K562 (cell line): ENCODE data around the gene SORCS2. TPM values are rescaled to one million over a fixed set of nuclear protein-coding genes. Genes with fewer than 3 reads are reported as not detected.

ENCODE experiments used
- TAF15 ChIP-seq: fragments of 200-400 bp; formaldehyde crosslinking; IDR thresholded peaks from 2 replicates; pipeline ENCODE4 v1.6.1; 2017; ENCODE audit warnings: mild to moderate bottlenecking, low read depth, low read length, moderate library complexity
- ZBTB34 ChIP-seq: fragments of 250-450 bp; sonication (Bioruptor Pico); IDR thresholded peaks from 2 replicates; pipeline ENCODE4 v1.8.0; 2021; ENCODE audit warnings: mild to moderate bottlenecking, moderate library complexity
- ZNF23 ChIP-seq: fragments of 250-450 bp; sonication (Bioruptor Pico); IDR thresholded peaks from 2 replicates; pipeline ENCODE4 v1.4.0; 2020; ENCODE audit warnings: mild to moderate bottlenecking
- ZNF384 ChIP-seq: IDR thresholded peaks from 2 replicates; pipeline ENCODE4 v1.6.1; 2012; ENCODE audit warnings: low read depth, low read length, improper control_type of control experiment
- polyA plus RNA-seq, 8 experiments: library from polyadenylated mRNA; depleted of rRNA in 4 of 8; stranded (reverse) in 5 of 8; unstranded in 3 of 8; fragments of >200 nt; fragmentation: Nextera tagmentation in 2 of 8; fragmentation: Illumina TruSeq in 1 of 8; extraction: Ambion mirVana in 2 of 8; extraction: Trizol in 1 of 8; gene quantifications; 2 replicates each; pipeline versions ENCODE4 v1.2.1 to v1.2.3, GENCODE V29; 2011 to 2014; ENCODE audit warnings: inconsistent platforms in 1 of 8, missing spikeins in 1 of 8
- total RNA-seq, 7 experiments: library from RNA; depleted of rRNA in 6 of 7; stranded (reverse); fragments of >200 nt in 6 of 7; fragmentation: Illumina TruSeq in 2 of 7; extraction: Trizol in 2 of 7; gene quantifications; 2 replicates each; pipeline versions ENCODE4 v1.2.1 to v1.2.3, GENCODE V29; 2011 to 2021; ENCODE audit warnings: low replicate concordance in 1 of 7
- TF ChIP-seq, protein P1 (sequence below), 2 experiments: fragments of 450-650 bp in 1 of 2; sonication (generic) in 1 of 2; formaldehyde crosslinking in 1 of 2; IDR thresholded peaks in 1 of 2; conservative IDR thresholded peaks in 1 of 2; 2 replicates each; pipeline versions ENCODE4 v1.6.1 to v1.8.1; 2016 to 2023; ENCODE audit warnings: mild to moderate bottlenecking in 2 of 2, moderate library complexity in 2 of 2, inconsistent platforms in 1 of 2, missing genetic modification reagents in 1 of 2
- TF ChIP-seq, protein P2 (sequence below): fragments of 200-600 bp; sonication (generic); IDR thresholded peaks from one replicate; pipeline ENCODE4 v1.6.1; 2012; ENCODE audit warnings: mild to moderate bottlenecking, low read depth, low read length, inconsistent platforms

SORCS2 gene
- total and polyA plus RNA-seq, 9 of the 15 experiments (the other 6 are each of a cell fraction or from before 2014, with no cell fraction given) = not detected

- TF ChIP-seq ZBTB34 (CRISPR knock-in tag) (no peak), ZNF384 (no peak), TAF15 (no peak), ZNF23 (CRISPR knock-in tag) (no peak)
- TF ChIP-seq, protein P1, sequence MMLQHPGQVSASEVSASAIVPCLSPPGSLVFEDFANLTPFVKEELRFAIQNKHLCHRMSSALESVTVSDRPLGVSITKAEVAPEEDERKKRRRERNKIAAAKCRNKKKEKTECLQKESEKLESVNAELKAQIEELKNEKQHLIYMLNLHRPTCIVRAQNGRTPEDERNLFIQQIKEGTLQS (IDR thresholded peaks at IDR 0.05) = no peak
- TF ChIP-seq, protein P1 (CRISPR knock-in tag; conservative IDR thresholded peaks at IDR 0.05) = no peak
- TF ChIP-seq, protein P2, sequence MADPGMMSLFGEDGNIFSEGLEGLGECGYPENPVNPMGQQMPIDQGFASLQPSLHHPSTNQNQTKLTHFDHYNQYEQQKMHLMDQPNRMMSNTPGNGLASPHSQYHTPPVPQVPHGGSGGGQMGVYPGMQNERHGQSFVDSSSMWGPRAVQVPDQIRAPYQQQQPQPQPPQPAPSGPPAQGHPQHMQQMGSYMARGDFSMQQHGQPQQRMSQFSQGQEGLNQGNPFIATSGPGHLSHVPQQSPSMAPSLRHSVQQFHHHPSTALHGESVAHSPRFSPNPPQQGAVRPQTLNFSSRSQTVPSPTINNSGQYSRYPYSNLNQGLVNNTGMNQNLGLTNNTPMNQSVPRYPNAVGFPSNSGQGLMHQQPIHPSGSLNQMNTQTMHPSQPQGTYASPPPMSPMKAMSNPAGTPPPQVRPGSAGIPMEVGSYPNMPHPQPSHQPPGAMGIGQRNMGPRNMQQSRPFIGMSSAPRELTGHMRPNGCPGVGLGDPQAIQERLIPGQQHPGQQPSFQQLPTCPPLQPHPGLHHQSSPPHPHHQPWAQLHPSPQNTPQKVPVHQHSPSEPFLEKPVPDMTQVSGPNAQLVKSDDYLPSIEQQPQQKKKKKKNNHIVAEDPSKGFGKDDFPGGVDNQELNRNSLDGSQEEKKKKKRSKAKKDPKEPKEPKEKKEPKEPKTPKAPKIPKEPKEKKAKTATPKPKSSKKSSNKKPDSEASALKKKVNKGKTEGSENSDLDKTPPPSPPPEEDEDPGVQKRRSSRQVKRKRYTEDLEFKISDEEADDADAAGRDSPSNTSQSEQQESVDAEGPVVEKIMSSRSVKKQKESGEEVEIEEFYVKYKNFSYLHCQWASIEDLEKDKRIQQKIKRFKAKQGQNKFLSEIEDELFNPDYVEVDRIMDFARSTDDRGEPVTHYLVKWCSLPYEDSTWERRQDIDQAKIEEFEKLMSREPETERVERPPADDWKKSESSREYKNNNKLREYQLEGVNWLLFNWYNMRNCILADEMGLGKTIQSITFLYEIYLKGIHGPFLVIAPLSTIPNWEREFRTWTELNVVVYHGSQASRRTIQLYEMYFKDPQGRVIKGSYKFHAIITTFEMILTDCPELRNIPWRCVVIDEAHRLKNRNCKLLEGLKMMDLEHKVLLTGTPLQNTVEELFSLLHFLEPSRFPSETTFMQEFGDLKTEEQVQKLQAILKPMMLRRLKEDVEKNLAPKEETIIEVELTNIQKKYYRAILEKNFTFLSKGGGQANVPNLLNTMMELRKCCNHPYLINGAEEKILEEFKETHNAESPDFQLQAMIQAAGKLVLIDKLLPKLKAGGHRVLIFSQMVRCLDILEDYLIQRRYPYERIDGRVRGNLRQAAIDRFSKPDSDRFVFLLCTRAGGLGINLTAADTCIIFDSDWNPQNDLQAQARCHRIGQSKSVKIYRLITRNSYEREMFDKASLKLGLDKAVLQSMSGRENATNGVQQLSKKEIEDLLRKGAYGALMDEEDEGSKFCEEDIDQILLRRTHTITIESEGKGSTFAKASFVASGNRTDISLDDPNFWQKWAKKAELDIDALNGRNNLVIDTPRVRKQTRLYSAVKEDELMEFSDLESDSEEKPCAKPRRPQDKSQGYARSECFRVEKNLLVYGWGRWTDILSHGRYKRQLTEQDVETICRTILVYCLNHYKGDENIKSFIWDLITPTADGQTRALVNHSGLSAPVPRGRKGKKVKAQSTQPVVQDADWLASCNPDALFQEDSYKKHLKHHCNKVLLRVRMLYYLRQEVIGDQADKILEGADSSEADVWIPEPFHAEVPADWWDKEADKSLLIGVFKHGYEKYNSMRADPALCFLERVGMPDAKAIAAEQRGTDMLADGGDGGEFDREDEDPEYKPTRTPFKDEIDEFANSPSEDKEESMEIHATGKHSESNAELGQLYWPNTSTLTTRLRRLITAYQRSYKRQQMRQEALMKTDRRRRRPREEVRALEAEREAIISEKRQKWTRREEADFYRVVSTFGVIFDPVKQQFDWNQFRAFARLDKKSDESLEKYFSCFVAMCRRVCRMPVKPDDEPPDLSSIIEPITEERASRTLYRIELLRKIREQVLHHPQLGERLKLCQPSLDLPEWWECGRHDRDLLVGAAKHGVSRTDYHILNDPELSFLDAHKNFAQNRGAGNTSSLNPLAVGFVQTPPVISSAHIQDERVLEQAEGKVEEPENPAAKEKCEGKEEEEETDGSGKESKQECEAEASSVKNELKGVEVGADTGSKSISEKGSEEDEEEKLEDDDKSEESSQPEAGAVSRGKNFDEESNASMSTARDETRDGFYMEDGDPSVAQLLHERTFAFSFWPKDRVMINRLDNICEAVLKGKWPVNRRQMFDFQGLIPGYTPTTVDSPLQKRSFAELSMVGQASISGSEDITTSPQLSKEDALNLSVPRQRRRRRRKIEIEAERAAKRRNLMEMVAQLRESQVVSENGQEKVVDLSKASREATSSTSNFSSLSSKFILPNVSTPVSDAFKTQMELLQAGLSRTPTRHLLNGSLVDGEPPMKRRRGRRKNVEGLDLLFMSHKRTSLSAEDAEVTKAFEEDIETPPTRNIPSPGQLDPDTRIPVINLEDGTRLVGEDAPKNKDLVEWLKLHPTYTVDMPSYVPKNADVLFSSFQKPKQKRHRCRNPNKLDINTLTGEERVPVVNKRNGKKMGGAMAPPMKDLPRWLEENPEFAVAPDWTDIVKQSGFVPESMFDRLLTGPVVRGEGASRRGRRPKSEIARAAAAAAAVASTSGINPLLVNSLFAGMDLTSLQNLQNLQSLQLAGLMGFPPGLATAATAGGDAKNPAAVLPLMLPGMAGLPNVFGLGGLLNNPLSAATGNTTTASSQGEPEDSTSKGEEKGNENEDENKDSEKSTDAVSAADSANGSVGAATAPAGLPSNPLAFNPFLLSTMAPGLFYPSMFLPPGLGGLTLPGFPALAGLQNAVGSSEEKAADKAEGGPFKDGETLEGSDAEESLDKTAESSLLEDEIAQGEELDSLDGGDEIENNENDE = no peak
Measured at GRCh38 chr4:7281691-7282665, 89.6 kb downstream of the SORCS2 start (continued).
